Body of pancreas (tissue), 4 donors: ENCODE data around the gene TMCO4.

Source experiments
- CTCF ChIP-seq, 7 experiments: fragments of 450-650 bp in 4 of 7; fragments of 200-600 bp in 3 of 7; sonication (generic) in 3 of 7; IDR thresholded peaks; one replicate each; pipeline ENCODE4 v1.5.1; 2016 to 2019; ENCODE audit warnings: antibody characterized with exemption in 7 of 7
- POLR2A ChIP-seq, 3 donors: fragments of 450-650 bp; IDR thresholded peaks; one replicate each; pipeline ENCODE4 v1.6.1; 2016; ENCODE audit warnings: antibody characterized with exemption in 3 of 3, mild to moderate bottlenecking in 2 of 3

GRCh38 chr1:19819701-19820100 is 20.0 kb upstream of the TMCO4 start:
- TF ChIP-seq CTCF (IDR thresholded peaks at IDR 0.05), result no peak
- no peak for TF ChIP-seq POLR2A (IDR thresholded peaks at IDR 0.05)
